NOMO-1 (cell line): ENCODE measurements around the gene HMG20B.

Experiments
- DNase-seq, 2 experiments: peaks; one replicate each; lab custom pipeline; 2025; ENCODE audit not compliant: unreplicated experiment in 2 of 2; lab: John Stamatoyannopoulos, UW

HMG20B gene

DNA sequence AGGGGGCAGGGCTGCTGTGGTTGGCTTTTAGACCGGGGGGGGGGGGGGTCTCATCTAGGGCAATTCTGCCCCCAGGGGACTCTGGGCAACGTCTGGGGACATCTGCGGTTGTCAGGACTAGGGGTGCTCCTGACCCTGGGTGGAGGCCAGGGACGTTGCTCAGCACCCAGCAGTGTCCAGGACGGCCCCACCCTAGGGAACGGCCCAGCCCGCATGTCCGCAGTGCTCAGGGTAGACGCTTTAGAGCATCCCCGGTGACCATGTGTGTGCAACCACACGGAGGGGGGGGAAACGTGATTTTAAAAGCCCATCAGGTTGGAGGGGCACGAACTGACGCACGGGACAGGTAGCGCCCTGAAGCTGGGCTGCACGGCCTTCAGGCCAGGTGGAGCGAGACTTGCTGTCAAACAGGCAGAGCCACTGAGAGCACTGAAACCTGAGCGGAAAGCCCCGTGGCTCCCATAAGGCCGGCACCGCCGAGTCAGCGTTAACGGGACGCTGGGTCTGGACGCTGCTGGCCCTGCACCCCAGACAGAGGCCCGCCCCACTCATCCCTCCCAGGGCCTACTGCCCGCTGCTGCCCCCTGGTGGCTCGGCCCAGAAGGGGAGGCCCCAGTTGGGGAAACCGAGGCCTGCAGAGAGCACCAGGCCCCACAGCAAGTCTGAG is 45.5 kb downstream of the HMG20B start:
- DNase-seq = no peak

DNA sequence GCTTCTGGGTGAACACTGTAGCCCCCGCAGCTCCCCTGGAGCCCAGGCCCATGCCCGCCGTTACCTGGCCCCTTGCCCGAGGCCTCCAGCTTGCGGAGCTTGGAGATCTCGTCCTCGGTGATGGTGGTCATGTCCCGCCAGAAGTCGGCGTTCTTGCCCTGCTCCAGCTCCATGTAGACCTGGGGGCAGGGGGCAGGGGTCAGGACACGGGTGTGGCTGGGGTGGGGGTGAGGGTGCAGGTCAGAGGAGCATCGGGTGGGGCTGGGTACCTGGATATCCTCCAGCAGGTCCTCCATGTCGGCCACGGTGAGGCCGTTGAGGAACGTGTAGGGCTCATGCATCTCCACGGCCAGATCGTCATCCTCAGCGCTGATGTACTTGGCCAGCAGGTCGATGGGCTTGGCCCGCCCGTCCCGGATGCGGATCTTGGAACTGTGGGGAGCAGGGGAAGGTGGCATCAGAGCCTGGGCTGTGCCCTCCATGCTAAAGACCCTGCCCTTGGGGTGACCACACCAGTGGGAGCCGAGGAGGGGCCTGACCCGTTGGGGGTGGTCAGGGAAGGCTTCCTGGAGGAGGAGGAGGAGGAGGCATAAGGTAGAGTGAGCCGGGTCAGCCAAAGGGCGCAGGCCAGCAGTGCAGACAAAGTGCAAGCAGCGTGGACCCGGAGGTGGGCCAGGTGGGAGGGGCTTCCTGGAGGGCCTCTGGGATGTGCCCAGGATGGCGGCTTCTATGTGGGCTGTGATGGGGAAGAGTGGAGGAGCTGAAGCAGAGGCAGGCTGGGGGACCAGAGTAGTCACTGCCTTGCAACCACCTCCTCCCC is 46.3 kb downstream of the HMG20B start:
- no peak for DNase-seq

GRCh38 chr19:3619631-3620012 is 46.9 kb downstream of the HMG20B start:
- no peak for DNase-seq

DNA sequence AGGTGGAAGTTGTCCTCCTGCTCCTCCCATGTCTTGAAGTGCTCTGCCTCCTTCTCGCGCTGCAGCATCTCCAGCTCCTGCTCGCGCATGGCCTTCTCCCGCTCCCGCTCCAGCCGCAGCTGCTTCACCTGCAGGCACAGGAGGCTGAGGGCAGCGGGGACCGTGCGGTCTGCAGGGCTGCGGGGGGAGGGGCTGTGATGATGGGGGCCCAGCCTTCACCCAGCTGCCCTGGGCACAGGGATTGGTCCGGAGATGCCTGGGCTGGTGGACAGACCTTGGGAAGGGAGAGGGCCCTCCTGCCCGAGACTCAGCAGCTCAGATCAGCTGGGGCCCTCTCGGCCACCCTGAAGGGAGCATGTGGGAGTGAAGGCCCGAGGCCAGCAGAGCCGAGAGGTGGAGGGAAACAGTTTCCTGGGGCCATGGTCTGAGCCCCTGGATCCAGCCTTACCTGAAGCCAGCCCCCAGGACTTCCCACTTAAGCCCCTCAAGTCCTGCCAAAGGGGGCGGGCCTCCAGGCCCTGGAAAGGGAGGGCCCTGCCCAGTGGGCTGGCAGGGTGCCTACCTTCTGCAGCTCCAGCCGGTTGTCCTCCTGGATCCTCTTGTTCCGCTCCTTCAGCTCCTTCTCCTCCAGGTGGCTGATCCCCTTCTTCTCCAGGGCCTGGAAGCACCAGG is 47.5 kb downstream of the HMG20B start:
- no peak for DNase-seq

DNA sequence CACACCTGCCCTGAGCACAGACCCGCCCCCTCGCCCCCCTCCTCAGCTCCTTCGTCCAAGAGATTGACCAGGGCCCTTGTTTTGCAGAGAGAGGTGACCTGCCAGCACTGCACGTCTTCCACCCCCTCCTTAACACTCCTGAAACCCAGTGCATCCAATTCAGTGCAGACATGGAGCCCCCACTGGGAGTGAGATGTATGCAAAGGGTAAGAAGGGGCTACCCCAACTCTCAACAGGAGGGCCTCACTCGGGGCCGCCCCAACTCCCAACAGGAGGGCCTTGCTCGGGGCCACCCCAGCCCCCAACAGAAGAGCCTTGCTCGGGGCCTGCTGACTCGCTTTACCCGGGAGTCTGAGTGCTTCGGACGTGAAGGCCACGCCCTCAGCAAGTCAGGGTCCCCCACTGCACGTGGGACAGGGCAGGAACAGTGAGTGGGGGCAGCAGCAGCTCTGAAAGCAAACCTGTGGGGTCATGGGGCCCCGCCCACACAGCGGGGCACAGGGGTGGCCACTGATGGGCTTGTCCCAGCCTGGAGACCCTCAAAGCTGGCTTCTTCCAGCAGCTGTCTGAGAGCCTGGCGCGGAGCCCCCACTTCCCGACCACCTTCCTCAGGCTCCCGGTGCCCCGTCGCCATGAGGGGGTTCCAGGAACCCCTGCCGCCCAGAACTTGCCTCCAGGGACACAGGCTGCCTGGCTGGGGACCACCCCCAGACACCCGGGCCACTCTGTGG is 48.2 kb downstream of the HMG20B start:
- no peak for DNase-seq

- no peak for DNase-seq
Measured at GRCh38 chr19:3621689-3622088, 48.9 kb downstream of the HMG20B start.

- no peak for DNase-seq
Measured at GRCh38 chr19:3622224-3622623, 49.5 kb downstream of the HMG20B start.

- DNase-seq = no peak
Measured at GRCh38 chr19:3623716-3624115, 51.0 kb downstream of the HMG20B start.

GRCh38 chr19:3625996-3626472 is 53.3 kb downstream of the HMG20B start:
- no peak for DNase-seq

DNA sequence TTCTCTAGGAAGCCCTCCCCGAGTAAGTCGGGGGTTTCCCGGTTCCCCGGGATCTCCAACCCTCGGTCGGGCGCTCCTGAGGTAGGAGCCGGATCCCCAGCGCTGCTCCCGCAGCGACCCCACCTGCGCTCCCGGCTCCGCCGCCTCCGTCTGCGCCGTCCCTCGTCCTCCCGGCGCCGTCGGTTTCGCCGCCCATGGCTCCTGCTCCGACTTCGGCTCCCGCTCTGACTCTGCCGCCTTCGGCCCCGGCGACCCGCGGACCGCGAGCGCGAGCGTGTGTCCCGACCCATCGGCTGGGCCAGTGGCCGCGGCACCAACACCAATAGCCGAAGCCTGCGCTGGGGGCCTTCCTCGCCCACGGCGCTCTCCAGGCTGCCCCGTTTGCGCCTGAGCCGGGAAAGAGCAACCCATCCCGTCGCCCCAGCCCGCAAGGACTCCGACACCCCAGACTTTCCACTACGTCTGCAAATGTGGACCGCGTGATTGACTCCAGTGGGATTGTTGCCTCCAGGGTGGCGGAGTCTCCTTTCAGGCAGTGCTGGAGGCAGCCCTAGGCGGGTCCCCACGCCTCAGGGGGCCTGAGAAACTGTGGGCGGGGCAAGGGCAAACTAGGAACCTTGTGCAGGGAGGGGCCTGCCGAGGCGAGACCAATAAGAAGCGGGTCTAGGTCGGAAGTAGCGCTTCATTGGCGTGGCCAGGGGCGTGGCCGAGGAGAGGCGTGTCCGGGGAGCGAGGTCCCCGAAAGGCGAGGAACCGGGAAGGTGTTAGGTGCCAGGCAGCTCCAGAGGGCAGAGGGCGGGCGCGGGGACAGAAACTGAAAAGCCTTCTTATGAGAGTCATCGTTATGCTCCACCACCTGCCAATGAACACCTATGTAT is 54.0 kb downstream of the HMG20B start, which contains the start of gene CACTIN:
CACTIN (minus strand) TSS at position 318 of the 878 bp plus-strand sequence; CDS start at position 290, 28 bp downstream.
- DNase-seq = peak; percentile 97 to 98

GRCh38 chr19:3627351-3627723 is 54.6 kb downstream of the HMG20B start:
- no peak for DNase-seq
